GM19372 (cell line): ENCODE measurements around the gene SLAIN2.
"Not testable (repeated sequence)": the region's sequence is repeated elsewhere in the genome, so short reads cannot be mapped to it uniquely, and the experiment has no call there.

ENCODE experiments used
- ATAC-seq: cut with Tn5 transposase; IDR thresholded peaks from one replicate; pipeline ENCODE4 v1.9.1; 2021; ENCODE audit warnings: mild to moderate bottlenecking, low read depth, moderate library complexity; ENCODE audit not compliant: unreplicated experiment

The SLAIN2 gene

GRCh38 chr4:48431401-48431800 lies 90.1 kb downstream of the SLAIN2 start:
- ATAC-seq = no peak

DNA sequence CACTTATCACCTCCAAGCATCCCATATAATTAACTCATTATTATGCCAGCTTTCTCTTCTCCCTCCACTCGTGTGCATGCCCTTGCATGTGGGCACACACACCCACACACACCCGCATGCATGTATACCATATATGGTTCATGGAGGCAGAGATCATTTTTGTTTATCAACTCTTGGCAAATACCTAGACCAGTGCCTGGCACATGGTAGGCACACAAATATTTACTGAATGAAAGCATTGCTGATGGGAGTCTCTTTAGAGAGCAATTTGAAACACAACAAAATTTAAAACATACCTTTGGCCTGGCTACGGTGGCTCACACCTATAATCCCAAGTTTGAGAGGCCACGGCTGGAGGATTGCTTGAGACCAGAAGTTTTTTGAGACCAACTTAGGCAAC lies 90.7 kb downstream of the SLAIN2 start:
- ATAC-seq = no peak

DNA sequence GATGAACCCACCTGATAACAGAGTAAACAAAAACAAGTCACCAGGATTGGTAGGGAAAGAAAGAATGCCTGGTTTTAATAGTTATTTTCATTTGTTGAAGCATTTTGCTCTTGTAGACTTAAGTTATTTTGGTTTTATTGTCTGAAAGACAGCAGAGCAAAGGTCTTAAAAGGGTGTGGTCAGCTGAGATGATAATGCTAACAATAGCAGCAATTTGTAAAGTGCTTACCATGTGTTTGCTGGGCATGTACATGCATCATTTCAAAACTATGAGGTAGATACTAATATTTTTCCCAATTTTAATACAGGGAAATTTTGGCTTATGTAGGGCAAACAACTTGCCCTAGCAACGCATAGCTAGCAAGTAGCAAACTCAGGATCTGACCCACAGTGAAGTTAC lies 95.0 kb downstream of the SLAIN2 start:
- ATAC-seq = no peak

- no peak for ATAC-seq
Observed at GRCh38 chr4:48439988-48440387, 98.7 kb downstream of the SLAIN2 start.

DNA sequence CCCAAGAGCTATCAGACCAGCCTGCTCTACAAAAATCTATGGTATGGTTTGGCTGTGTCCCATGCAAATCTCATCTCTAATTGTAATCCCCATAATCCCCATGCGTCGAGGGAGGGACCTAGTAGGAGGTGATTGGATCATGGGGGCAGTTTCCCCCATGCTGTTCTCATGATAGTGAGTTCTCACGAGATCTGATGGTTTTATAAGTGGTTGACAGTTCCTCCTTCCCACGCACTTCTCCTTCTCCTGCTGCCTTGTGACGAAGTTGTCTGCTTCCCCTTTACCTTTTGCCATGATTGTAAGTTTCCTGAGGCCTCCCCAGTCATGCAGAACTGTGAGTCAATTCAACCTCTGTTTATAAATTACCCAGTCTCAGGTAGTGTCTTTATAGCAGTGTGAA lies 99.6 kb downstream of the SLAIN2 start:
- ATAC-seq = not testable (repeated sequence)

- no peak for ATAC-seq
Observed at GRCh38 chr4:48445704-48446103, 104.4 kb downstream of the SLAIN2 start.

GRCh38 chr4:48446642-48447041 lies 105.3 kb downstream of the SLAIN2 start:
- ATAC-seq = no peak

- no peak for ATAC-seq
Observed at GRCh38 chr4:48449151-48449550, 107.8 kb downstream of the SLAIN2 start.

- no peak for ATAC-seq
Observed at GRCh38 chr4:48450740-48451139, 109.4 kb downstream of the SLAIN2 start.

DNA sequence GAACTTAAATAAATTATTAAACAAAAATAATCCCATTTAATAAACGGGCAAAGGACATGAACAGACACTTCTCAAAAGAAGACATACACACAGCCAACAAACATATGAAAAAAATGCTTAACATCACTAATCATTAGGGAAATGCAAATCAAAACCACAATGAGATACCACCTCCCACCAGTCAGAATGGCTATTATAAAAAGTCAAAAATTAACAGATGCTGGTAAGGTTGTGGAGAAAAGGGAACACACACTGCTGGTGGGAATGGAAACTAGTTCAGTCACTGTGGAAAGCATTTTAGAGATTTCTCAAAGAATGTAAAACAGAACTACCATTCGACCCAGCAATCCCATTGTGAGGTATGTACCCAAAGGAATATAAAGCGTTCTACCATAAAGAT lies 110.3 kb downstream of the SLAIN2 start:
- ATAC-seq = not testable (repeated sequence)

GRCh38 chr4:48454591-48454990 lies 113.3 kb downstream of the SLAIN2 start:
- ATAC-seq = no peak

DNA sequence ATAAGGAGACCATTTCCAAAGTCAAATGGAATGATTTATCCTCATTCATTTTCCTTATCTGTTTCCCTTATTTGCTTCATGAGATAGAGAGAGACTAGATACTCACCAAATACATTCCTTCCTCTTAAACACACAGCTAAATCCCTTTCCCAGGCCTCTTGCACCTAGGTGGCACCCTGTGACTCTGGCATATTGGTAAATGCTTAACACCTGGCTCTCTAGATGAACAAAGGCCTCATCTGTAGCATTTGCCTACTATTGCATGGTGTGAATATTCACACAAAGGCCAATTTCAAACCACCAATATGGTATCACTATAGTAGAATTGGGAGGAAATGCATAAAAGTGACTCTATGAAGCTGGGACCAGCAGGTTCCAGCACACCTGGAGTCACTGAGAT lies 119.7 kb downstream of the SLAIN2 start:
- no peak for ATAC-seq

- ATAC-seq = no peak
Observed at GRCh38 chr4:48462363-48462762, 121.0 kb downstream of the SLAIN2 start.

DNA sequence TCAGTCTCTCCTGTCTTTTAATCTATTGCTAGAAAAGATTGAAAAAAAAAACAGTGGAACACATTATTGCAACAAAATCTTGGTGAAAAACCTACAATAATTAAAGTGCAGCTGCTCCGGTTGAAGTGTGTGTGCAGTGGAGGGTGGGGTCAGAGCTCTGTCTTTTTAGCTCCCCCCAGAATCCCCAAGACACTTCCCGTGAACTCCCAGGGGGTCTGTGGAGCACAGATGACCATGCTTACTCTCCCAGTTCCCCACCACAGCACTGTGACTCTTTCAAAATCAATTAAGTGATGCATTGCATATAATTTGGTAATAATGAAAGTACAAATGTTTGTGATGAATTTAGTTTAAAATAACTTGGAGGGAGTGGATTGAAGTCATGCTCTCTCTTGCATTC lies 126.1 kb downstream of the SLAIN2 start:
- ATAC-seq = no peak

- ATAC-seq = no peak
Observed at GRCh38 chr4:48467891-48468290, 126.6 kb downstream of the SLAIN2 start.

- no peak for ATAC-seq
Observed at GRCh38 chr4:48470137-48470536, 128.8 kb downstream of the SLAIN2 start.

GRCh38 chr4:48470570-48470969 lies 129.2 kb downstream of the SLAIN2 start:
- ATAC-seq = no peak

- no peak for ATAC-seq
Observed at GRCh38 chr4:48472794-48473193, 131.5 kb downstream of the SLAIN2 start.

GRCh38 chr4:48475770-48476169 lies 134.4 kb downstream of the SLAIN2 start:
- no peak for ATAC-seq
